Iris pigment epithelial cell (primary cell): ENCODE results near the gene TIMM8B.
A peak's percentile ranks its signal among the peaks of the same experiment; 100 is the strongest.
"Not testable (repeated sequence)": the region's sequence is repeated elsewhere in the genome, so short reads cannot be mapped to it uniquely, and the experiment has no call there.

Experiments
- DNase-seq: peaks from one replicate; pipeline ENCODE4 v3.0.0-alpha.2; 2011; ENCODE audit warnings: low read depth

Gene TIMM8B

GRCh38 chr11:112086422-112087191, at the start of gene TIMM8B, which contains the start of gene SDHD:
Gene TIMM8B (minus strand): TSS chr11:112086756. CDS start chr11:112086723, 33 bp downstream.
Gene SDHD (plus strand): TSS chr11:112086873. CDS start chr11:112086908, 35 bp downstream.
- peak; percentile 96 for DNase-seq

- DNase-seq = no peak
Measured at GRCh38 chr11:112134473-112134872, 47.9 kb upstream of the TIMM8B start.

- no peak for DNase-seq
Measured at GRCh38 chr11:112132737-112133136, 46.2 kb upstream of the TIMM8B start.

- DNase-seq = no peak
Measured at GRCh38 chr11:112129656-112130055, 43.1 kb upstream of the TIMM8B start.

- DNase-seq = peak; percentile 87
Measured at GRCh38 chr11:112128483-112129121, 42.0 kb upstream of the TIMM8B start.

GRCh38 chr11:112127056-112127455, 40.5 kb upstream of the TIMM8B start:
- DNase-seq = no peak

- DNase-seq = no peak
Measured at GRCh38 chr11:112123129-112123528, 36.6 kb upstream of the TIMM8B start.

- peak; percentile 34 for DNase-seq
Measured at GRCh38 chr11:112121981-112122615, 35.5 kb upstream of the TIMM8B start.

GRCh38 chr11:112118176-112118575, 31.6 kb upstream of the TIMM8B start:
- DNase-seq = no peak

GRCh38 chr11:112115386-112115785, 28.8 kb upstream of the TIMM8B start:
- DNase-seq = no peak

- no peak for DNase-seq
Measured at GRCh38 chr11:112114460-112114859, 27.9 kb upstream of the TIMM8B start.

- peak; percentile 73 for DNase-seq
Measured at GRCh38 chr11:112113539-112114457, 27.2 kb upstream of the TIMM8B start.

- no peak for DNase-seq
Measured at GRCh38 chr11:112106070-112106469, 19.5 kb upstream of the TIMM8B start.

- no peak for DNase-seq
Measured at GRCh38 chr11:112103446-112103845, 16.9 kb upstream of the TIMM8B start.

GRCh38 chr11:112100462-112100861, 13.9 kb upstream of the TIMM8B start:
- DNase-seq = peak; percentile 87

- DNase-seq = no peak
Measured at GRCh38 chr11:112097734-112098528, 11.4 kb upstream of the TIMM8B start.

- peak; percentile 49 for DNase-seq
Measured at GRCh38 chr11:112096194-112096593, 9.6 kb upstream of the TIMM8B start.

- DNase-seq = not testable (repeated sequence)
Measured at GRCh38 chr11:112095302-112095701, 8.7 kb upstream of the TIMM8B start.

GRCh38 chr11:112087212-112087611, 656 bp upstream of the TIMM8B start:
- DNase-seq = peak; percentile 11

GRCh38 chr11:112085822-112086421, 634 bp downstream of the TIMM8B start:
- DNase-seq = peak; percentile 42

GRCh38 chr11:112082729-112083128, 3.8 kb downstream of the TIMM8B start:
- peak; percentile 96 for DNase-seq
